LHCN-M2 (cell line): ENCODE results near the gene ODAD3. TPM values are rescaled to one million over a fixed set of nuclear protein-coding genes. Genes with fewer than 3 reads are reported as not detected.
"Not testable (repeated sequence)": the region's sequence is repeated elsewhere in the genome, so short reads cannot be mapped to it uniquely, and the experiment has no call there.

Experiments
- DNase-seq: peaks from one replicate; pipeline ENCODE4 v3.0.0-alpha.2; 2012; ENCODE audit warnings: low read depth
- total RNA-seq: library from RNA; depleted of rRNA; stranded (reverse); fragments of >200 nt; gene quantifications from 2 replicates; pipeline ENCODE4 v1.2.3, GENCODE V29; 2014

The ODAD3 gene
- total RNA-seq, 1 experiment from 2014 or later = 0.75 TPM

- no peak for DNase-seq
Observed at GRCh38 chr19:11437955-11438354, 3.0 kb upstream of the ODAD3 start.

GRCh38 chr19:11435833-11436313 lies 952 bp upstream of the ODAD3 start:
- peak; percentile 30 for DNase-seq

- DNase-seq = no peak
Observed at GRCh38 chr19:11434703-11435056, 241 bp downstream of the ODAD3 start.

- not testable (repeated sequence) for DNase-seq
Observed at GRCh38 chr19:11433526-11433925, 1.4 kb downstream of the ODAD3 start.

GRCh38 chr19:11426656-11427055 lies 8.3 kb downstream of the ODAD3 start:
- no peak for DNase-seq

- no peak for DNase-seq
Observed at GRCh38 chr19:11425719-11426457, 9.0 kb downstream of the ODAD3 start.

- DNase-seq = no peak
Observed at GRCh38 chr19:11423791-11424181, 11.1 kb downstream of the ODAD3 start.

GRCh38 chr19:11423164-11423790 lies 11.6 kb downstream of the ODAD3 start:
- no peak for DNase-seq

GRCh38 chr19:11422163-11423065 lies 12.5 kb downstream of the ODAD3 start:
- DNase-seq = no peak

- no peak for DNase-seq
Observed at GRCh38 chr19:11421371-11422098, 13.4 kb downstream of the ODAD3 start.

- peak; percentile 16 for DNase-seq
Observed at GRCh38 chr19:11420429-11421370, 14.2 kb downstream of the ODAD3 start.

- no peak for DNase-seq
Observed at GRCh38 chr19:11418549-11419506, 16.1 kb downstream of the ODAD3 start, which contains the start of gene RGL3. Gene RGL3, minus strand, starts transcription at chr19:11419314. Its CDS starts 36 bp downstream, at chr19:11419278.

- DNase-seq = no peak
Observed at GRCh38 chr19:11418094-11418548, 16.8 kb downstream of the ODAD3 start.

- DNase-seq = no peak
Observed at GRCh38 chr19:11416346-11417052, 18.4 kb downstream of the ODAD3 start.

GRCh38 chr19:11414544-11414943 lies 20.4 kb downstream of the ODAD3 start:
- DNase-seq = no peak

GRCh38 chr19:11410682-11411081 lies 24.2 kb downstream of the ODAD3 start:
- DNase-seq = peak; percentile 51

- no peak for DNase-seq
Observed at GRCh38 chr19:11408591-11408990, 26.3 kb downstream of the ODAD3 start.

GRCh38 chr19:11406703-11407236 lies 28.2 kb downstream of the ODAD3 start:
- not testable (repeated sequence) for DNase-seq
